Kidney epithelial cell (primary cell): ENCODE measurements around the gene MMP27. TPM values are rescaled to one million over a fixed set of nuclear protein-coding genes. Genes with fewer than 3 reads are reported as not detected.

Source experiments
- DNase-seq: peaks from one replicate; pipeline ENCODE4 v3.0.0-alpha.2; 2010; ENCODE audit warnings: low read depth
- H3K27me3 ChIP-seq: 2 replicates; pipeline ENCODE4 v1.6.0; 2011; ENCODE audit warnings: low read length; ENCODE audit not compliant: control insufficient read depth, insufficient read depth
- H3K36me3 ChIP-seq: 2 replicates; pipeline ENCODE4 v1.5.1; 2011; ENCODE audit warnings: low read length; ENCODE audit not compliant: control insufficient read depth, insufficient read depth
- H3K4me3 ChIP-seq: 2 replicates; pipeline ENCODE4 v1.5.1; 2011; ENCODE audit warnings: low read depth, mild to moderate bottlenecking, control low read depth, low read length
- total RNA-seq: library from RNA; depleted of rRNA; stranded (reverse); fragments of >200 nt; gene quantifications from 2 replicates; pipeline ENCODE4 v1.2.3, GENCODE V29; 2015
- TF ChIP-seq, protein P1 (sequence below): IDR thresholded peaks from 2 replicates; pipeline ENCODE4 v1.5.1; 2011; ENCODE audit warnings: mild to moderate bottlenecking, moderate library complexity, low read length, control low read depth, inconsistent platforms; ENCODE audit not compliant: insufficient read depth, poor library complexity, severe bottlenecking

MMP27 gene
- total RNA-seq, 1 donor from 2014 or later = not detected

DNA sequence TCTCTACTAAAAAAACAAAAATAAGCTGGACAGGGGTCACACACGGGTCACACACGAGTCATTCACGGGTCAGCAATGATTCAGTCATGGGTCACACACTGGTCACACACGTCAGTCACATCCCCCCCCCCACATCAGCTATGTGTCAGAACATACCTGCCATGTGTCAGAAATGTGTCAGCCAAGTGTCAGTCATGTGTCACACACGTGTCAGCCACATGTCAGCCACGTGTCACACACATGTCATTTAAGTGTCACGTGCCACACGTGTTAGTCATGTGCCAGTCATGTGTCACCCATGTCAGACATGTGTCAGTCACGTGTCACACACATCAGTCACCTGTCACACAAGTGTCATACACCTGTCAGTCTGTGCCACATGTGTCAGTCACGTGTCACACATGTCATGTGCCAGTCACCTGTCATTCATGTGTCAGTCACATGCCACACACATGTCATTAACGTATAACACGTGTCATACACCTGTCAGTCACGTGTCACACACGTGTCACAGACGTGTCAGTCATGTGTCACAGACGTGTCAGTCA is 51.8 kb downstream of the MMP27 start:
- DNase-seq = no peak
- H3K27me3 ChIP-seq = no peaks in the 10 kb centered on the region
- H3K4me3 ChIP-seq = no peak overlapping the region
- TF ChIP-seq, protein P1, sequence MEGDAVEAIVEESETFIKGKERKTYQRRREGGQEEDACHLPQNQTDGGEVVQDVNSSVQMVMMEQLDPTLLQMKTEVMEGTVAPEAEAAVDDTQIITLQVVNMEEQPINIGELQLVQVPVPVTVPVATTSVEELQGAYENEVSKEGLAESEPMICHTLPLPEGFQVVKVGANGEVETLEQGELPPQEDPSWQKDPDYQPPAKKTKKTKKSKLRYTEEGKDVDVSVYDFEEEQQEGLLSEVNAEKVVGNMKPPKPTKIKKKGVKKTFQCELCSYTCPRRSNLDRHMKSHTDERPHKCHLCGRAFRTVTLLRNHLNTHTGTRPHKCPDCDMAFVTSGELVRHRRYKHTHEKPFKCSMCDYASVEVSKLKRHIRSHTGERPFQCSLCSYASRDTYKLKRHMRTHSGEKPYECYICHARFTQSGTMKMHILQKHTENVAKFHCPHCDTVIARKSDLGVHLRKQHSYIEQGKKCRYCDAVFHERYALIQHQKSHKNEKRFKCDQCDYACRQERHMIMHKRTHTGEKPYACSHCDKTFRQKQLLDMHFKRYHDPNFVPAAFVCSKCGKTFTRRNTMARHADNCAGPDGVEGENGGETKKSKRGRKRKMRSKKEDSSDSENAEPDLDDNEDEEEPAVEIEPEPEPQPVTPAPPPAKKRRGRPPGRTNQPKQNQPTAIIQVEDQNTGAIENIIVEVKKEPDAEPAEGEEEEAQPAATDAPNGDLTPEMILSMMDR = no peak
- H3K36me3 ChIP-seq = no peaks in the 10 kb centered on the region

DNA sequence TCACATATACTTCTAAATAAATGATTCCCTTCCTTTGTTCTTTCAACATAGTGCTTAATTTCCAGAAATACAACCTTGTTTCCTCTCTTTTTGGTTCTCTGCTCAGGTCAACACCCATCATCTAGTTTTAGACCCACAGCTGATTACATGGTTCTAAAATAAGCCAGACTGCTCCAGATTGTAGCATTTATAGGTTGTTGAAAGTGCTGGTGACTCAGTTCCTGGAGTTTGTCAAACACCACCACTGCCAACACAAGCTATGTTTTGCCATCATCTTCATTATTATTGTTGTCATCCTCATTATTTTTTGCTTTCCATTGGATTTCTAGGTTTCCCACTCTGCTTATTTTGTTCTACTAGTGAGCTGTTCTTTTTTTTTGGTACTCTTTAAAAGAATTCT is 58.1 kb downstream of the MMP27 start:
- H3K36me3 ChIP-seq = no peaks in the 10 kb centered on the region
- TF ChIP-seq, protein P1 = no peak
- no peak overlapping the region for H3K4me3 ChIP-seq
- no peak for DNase-seq
- H3K27me3 ChIP-seq = no peaks in the 10 kb centered on the region

DNA sequence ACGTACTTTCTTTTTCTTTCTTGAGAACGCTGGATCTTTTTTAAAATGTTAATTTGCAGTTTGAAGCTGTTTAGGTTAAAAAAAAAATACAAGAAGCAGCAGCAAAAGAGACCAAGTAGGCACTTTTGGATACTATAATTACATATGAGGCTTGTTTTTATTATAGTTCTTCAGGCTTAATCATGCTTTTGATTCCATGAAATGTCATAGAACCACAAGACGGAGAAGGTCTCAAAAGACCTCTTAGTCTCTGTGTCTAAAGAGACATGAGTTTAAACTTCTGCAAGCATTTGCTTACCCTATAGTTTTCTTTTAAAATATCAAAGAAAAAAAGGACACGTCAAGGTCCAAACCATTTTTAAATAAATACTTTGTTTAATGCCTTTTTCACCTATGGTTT is 61.6 kb downstream of the MMP27 start:
- DNase-seq = no peak
- H3K4me3 ChIP-seq = no peak overlapping the region
- TF ChIP-seq, protein P1 = no peak
- H3K27me3 ChIP-seq = no peaks in the 10 kb centered on the region
- no peaks in the 10 kb centered on the region for H3K36me3 ChIP-seq

Other genes starting within 250 kb of the MMP27 start
- gene MMP7, start 175.0 kb downstream of the MMP27 start, total RNA-seq = 312 and 333 TPM in 2 replicates
- not detected in 2 replicates for gene MMP20, start 80.4 kb downstream of the MMP27 start, total RNA-seq
- gene MMP8, start 19.2 kb upstream of the MMP27 start, total RNA-seq = not detected in 2 replicates
- 4.8 and 8.7 TPM in 2 replicates for gene MMP10, start 74.9 kb upstream of the MMP27 start, total RNA-seq
- 3.7 and 6.0 TPM in 2 replicates for gene MMP1, start 92.4 kb upstream of the MMP27 start, total RNA-seq
- gene MMP3, start 137.8 kb upstream of the MMP27 start, total RNA-seq = not detected in 2 replicates
- 0.07 TPM in 1 of 2 replicates, not detected in the other for gene MMP12, start 169.2 kb upstream of the MMP27 start, total RNA-seq
- gene MMP13, start 250.0 kb upstream of the MMP27 start, total RNA-seq = 0.13 TPM in 1 of 2 replicates, not detected in the other